Frontal cortex (tissue), 4 donors: Measurements from ENCODE around the gene AQP6. TPM values are rescaled to one million over a fixed set of nuclear protein-coding genes. Genes with fewer than 3 reads are reported as not detected.
A peak's percentile ranks its signal among the peaks of the same experiment; 100 is the strongest.

Experiments
- DNase-seq, 2 donors: peaks; one replicate each; pipeline ENCODE4 v3.0.0; 2012; ENCODE audit warnings: low spot score in 2 of 2
- FAIRE-seq: peaks from 2 replicates; lab custom pipeline; 2012; peaks lifted over from hg19 to GRCh38; lab: Jason Lieb, UNC
- total RNA-seq: library from RNA; depleted of rRNA; stranded (reverse); fragments of >200 nt; gene quantifications from one replicate; pipeline ENCODE4 v1.2.3, GENCODE V29; 2014
- donor health status: control.
- donor health status: control.
- donor health status: control.

Gene AQP6
- total RNA-seq, 1 donor from 2014 or later: not detected

- FAIRE-seq (no peak), DNase-seq (no peak)
Measured at GRCh38 chr12:49954863-49955830, 17.6 kb upstream of the AQP6 start.

- DNase-seq: no peak
- FAIRE-seq: no peak
Measured at GRCh38 chr12:49955899-49956662, 16.7 kb upstream of the AQP6 start.

- DNase-seq (no peak), FAIRE-seq (no peak)
Measured at GRCh38 chr12:49956663-49957569, 15.8 kb upstream of the AQP6 start.

- DNase-seq: no peak
- no peak for FAIRE-seq
Measured at GRCh38 chr12:49957570-49957967, 15.2 kb upstream of the AQP6 start.

DNA sequence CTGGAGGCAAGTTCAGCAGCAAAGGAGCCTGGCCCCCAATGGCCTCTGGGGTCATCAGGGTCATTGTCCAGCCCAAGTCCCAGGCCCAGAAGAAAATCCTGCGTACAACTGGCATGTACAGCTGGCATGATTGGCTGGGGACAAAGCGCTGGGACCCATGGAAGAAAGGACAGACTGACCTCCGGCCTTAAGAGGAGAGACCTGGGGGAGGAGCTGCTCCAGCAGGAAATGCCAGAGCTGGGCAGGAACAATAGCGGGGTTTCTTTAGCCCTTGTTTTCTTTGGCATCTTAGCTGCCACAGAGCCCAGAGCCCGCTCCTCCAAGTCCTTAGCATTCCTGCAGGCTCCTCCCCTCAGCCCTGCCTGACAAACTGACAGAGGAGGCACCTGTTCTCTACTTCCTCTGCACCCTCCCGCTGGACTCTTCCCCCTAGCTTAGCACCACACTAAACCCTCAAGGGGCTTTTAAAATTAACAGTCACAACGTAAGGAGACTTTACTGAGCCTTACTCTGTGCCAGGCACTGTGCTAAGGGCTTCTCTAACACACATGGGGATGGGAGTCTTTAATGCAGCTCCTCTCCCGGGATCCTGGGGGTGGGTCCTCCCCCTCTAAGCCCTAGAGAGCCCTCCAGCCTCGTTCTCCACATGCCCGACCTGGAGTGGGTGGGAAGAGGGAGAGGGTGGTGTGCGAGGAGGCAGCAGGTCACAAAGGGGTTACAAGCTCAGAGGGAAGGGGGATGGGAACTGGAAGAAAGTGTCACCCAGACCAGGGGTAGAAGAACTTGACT lies 12.9 kb upstream of the AQP6 start:
- DNase-seq: no peak
- FAIRE-seq: no peak

- FAIRE-seq (no peak), DNase-seq (no peak)
Measured at GRCh38 chr12:49960474-49961110, 12.2 kb upstream of the AQP6 start.

- DNase-seq: peak in 1 of 2 donors; percentile 62
- FAIRE-seq: no peak
Measured at GRCh38 chr12:49961111-49961922, 11.4 kb upstream of the AQP6 start, which contains the start of gene AQP5. TSS of gene AQP5 (plus strand) at chr12:49961872. CDS start at chr12:49962018, 146 bp downstream.

DNA sequence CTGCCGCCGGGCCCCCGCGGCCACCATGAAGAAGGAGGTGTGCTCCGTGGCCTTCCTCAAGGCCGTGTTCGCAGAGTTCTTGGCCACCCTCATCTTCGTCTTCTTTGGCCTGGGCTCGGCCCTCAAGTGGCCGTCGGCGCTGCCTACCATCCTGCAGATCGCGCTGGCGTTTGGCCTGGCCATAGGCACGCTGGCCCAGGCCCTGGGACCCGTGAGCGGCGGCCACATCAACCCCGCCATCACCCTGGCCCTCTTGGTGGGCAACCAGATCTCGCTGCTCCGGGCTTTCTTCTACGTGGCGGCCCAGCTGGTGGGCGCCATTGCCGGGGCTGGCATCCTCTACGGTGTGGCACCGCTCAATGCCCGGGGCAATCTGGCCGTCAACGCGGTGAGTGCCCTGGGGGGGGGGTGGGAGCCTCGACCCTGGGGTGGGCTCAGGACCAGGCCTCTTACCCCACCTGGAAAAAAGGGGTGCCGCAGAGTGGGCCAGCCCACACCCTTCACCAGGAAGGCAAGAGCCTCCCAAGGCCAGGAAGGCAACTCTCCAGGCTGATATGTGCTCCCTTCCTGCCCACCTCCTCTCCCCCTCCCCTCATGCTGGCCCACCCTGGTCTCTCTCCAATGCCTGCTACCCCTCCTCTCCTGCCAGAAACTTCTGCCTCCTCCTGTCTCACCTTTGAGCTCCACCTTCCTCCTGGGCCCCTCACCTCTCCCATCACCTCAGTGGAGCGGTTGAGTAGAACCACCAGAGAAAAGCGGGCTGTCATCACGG lies 10.6 kb upstream of the AQP6 start:
- no peak for FAIRE-seq
- no peak for DNase-seq

- FAIRE-seq (no peak), DNase-seq (peak in 1 of 2 donors; percentile 81)
Measured at GRCh38 chr12:49962861-49963765, 9.6 kb upstream of the AQP6 start.

DNA sequence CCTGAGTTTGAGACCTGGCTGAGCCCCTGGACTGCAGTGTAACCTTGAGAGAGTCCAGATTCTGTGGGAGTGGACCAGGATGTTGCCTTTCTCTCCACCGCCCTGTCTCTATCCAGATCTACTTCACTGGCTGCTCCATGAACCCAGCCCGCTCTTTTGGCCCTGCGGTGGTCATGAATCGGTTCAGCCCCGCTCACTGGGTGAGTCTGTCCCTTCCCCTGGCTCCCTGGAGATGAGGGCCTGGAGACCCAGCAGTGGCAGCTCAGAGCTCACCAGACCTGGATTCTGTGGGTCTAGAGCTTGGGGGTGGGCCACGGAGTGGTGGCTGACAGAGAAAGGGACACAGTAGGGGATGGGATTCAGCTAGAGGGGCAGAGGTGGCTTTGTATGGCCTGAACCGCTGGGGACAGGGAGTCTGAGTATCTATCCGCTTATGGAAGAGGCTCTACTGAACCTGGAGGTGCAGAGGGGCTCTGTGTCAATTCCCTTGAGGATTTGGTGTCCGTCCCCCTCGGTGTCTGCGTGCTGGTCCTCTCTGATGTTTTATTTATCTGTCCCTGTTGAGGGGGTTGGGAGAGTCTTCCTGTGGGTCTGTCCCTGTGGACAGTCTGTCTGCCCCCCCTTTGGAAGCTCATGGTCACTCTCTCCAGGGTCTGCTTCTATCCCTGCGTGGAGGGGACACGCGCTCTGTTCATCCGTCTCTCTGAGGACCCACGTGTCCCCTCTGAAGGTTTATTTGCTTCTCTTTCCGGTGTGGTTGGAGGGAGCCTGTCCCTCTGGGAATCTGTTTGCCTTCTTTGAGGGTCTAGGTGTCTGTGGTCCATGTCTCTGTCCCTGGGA lies 8.6 kb upstream of the AQP6 start:
- DNase-seq: no peak
- no peak for FAIRE-seq

- DNase-seq (no peak), FAIRE-seq (no peak)
Measured at GRCh38 chr12:49964849-49965624, 7.7 kb upstream of the AQP6 start.

GRCh38 chr12:49965836-49966235 lies 6.9 kb upstream of the AQP6 start:
- DNase-seq: no peak
- no peak for FAIRE-seq

DNA sequence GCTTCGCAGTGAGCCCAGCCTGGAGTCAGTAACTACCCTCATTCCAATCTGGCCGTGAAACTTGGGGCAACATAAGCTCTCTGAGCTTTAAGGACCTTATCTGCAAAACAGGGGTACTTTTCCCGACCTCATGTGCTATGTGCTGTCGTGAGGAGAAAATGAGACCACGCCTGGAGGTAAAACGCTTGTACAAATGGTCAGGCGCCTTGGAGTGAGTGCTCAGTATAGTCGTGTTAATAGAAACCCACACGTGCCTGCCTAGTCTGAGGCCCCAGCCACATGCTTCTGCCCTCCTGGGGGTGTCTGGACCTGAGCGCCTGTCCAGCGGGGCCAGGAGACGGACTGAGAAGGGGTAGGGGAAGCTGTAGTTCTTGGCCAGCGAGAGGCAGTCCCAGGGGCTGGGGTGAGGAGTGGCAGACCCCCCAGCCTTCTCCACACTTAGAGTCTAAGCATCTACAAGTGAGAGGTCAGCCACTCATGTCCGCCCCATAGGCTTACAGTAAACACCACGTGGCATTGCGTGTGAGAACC lies 6.2 kb upstream of the AQP6 start:
- FAIRE-seq (no peak), DNase-seq (no peak)
